KOPT-K1 (cell line): Measurements from ENCODE around the gene CD40.

Experiments used
- H3K27ac ChIP-seq: fragments of 200-600 bp; sonication (generic); 2 replicates; pipeline ENCODE4 v1.5.1; 2016; ENCODE audit warnings: antibody characterized with exemption, mild to moderate bottlenecking, low read depth, low read length; ENCODE audit not compliant: poor library complexity, severe bottlenecking
- H3K36me3 ChIP-seq: fragments of 200-600 bp; sonication (generic); 2 replicates; pipeline ENCODE4 v1.5.1; 2017; ENCODE audit warnings: antibody characterized with exemption, mild to moderate bottlenecking, low read length, moderate library complexity; ENCODE audit not compliant: insufficient read depth
- H3K9me3 ChIP-seq: fragments of 200-600 bp; sonication (generic); 2 replicates; pipeline ENCODE4 v1.5.1; 2017; ENCODE audit warnings: antibody characterized with exemption, low read length, mild to moderate bottlenecking; ENCODE audit not compliant: insufficient read depth, poor library complexity, severe bottlenecking

The CD40 gene

GRCh38 chr20:46161921-46162320, 43.8 kb downstream of the CD40 start:
- Histone ChIP-seq H3K27ac (no peak overlapping the region), H3K36me3 (no peaks in the 10 kb centered on the region), H3K9me3 (no peaks in the 10 kb centered on the region)

DNA sequence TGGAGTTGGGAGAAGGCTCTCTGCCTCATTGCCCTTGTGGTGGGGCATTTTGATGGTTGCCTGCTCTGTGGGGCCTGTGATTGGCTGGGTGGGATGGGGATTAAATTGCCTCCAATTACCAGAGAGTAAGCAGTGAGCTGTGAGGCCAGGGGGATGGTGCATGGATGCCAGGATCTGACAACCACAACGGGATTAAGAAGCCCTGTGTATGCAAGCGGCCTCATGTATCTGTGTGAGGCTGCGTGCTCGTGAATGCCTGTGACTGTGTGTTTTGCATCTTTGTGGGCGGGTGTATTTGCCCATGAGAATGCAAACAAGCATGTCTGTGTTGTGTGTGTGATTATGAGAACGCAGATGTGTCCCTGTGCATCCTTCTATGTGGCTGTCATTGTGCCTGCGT, 46.1 kb downstream of the CD40 start:
- H3K9me3 ChIP-seq = no peaks in the 10 kb centered on the region
- no peak overlapping the region for H3K27ac ChIP-seq
- H3K36me3 ChIP-seq = no peaks in the 10 kb centered on the region

DNA sequence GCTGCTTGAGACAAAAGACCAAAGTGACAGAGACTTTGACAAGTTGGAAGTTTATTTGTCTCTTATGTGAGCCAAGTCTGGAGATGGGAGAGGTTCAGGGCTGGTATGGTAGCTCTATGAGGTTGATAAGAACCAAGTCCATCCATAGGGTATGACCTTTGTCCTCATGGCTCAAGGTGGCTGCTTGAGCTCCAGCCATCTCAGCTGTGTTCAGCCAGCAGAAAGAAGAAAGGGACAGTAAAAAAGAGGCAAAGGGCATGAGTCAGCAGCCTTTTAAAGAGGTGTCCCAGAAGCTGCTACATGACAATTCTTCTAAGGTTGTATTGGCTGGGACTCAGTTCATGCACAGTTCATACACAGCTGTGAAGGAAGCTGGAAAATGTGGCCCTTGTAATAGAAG, 49.0 kb downstream of the CD40 start:
- H3K27ac ChIP-seq = no peak overlapping the region
- no peaks in the 10 kb centered on the region for H3K9me3 ChIP-seq
- no peaks in the 10 kb centered on the region for H3K36me3 ChIP-seq

DNA sequence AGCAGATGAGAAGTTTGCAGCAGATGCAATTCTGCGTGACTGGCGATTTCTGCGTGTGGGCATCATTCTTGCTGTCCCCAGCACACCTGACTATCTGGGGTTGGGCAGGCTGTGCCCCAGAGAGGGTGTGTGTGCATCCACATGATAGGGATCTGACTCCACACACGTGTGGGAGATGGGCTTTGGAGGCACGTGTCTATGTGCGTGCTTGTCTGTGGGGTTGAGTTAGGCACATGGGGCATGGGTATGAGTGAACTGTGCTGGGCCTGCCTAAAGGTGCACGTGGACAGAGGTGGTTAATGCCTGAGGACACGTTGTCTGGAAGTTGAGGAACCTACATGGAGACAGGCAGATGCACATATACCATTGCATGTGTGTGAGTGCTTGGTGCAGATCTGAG, 50.3 kb downstream of the CD40 start:
- Histone ChIP-seq H3K9me3 (no peaks in the 10 kb centered on the region), H3K27ac (no peak overlapping the region), H3K36me3 (no peaks in the 10 kb centered on the region)

- Histone ChIP-seq H3K36me3 (no peaks in the 10 kb centered on the region), H3K27ac (no peak overlapping the region), H3K9me3 (no peaks in the 10 kb centered on the region)
These were observed 51.4 kb downstream of the CD40 start for GRCh38 chr20:46169245-46170171.

DNA sequence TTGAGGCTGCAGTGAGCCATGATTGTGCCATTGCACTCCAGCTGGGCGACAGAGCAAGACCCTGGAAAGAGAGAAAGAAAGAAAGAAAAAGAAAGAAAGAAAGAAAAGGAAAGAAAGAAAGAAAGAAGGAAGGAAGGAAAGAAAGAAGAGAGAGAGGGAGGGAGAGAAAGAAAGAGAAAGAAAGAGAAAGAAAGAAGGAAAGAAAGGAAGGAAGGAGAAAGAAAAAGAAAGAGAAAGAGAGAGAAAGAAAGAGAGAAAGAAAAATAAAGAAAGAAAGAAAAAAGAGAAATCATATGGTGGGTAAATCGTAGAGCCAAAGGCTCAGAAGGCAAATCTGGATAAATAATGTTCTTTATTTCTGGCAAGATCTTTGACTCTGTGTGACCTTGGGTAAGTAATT, 53.4 kb downstream of the CD40 start:
- Histone ChIP-seq H3K9me3 (no peaks in the 10 kb centered on the region), H3K27ac (no peak overlapping the region), H3K36me3 (no peaks in the 10 kb centered on the region)

DNA sequence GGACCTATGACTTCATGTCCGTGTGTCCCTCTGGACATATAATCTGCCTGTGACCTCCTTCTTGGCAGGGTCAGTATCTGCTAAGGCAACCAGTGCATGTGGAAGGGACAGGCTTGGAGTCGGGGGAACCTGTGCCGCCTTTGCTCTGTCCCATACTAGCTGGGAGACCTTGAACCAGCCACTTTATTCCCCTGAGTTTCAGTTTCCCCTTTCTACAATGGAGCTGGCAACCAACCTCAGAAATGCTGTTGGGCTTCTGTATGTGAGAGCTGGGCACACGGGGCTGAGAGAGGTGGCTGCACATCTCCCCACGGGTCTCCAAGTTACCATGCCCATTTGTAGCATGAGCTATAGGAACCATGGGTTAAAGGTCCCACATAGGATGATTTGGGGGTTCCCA, 53.8 kb downstream of the CD40 start:
- Histone ChIP-seq H3K9me3 (no peaks in the 10 kb centered on the region), H3K27ac (no peak overlapping the region), H3K36me3 (no peaks in the 10 kb centered on the region)

GRCh38 chr20:46172455-46172854, 54.3 kb downstream of the CD40 start:
- no peaks in the 10 kb centered on the region for H3K9me3 ChIP-seq
- H3K36me3 ChIP-seq = no peaks in the 10 kb centered on the region
- H3K27ac ChIP-seq = no peak overlapping the region

DNA sequence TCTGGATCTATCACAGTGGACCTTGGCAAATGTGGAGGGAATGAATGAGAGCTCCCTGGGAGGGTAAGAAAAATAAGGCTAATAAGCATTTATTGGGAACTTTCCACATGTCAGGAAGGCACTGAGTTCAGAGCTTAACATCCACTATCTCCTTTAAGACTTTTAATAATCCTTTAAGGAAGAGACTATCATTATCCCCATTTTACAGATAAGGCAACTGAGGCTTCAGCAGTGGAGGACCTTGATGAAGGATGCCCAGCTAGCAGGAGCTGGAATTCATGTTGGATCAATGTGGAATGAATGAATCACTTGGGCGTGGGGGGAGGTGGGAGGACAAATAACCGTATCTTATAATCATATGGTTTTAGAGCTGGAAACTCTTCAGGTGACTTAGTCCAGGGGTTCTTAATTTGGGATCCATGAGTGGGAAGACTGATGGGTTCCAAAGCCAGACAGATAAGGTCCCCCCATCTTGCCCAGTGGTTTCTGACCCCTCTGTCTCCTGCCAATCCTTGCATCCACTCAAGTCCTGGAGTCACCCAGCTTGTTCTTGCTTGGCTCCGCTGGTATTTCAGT, 54.9 kb downstream of the CD40 start:
- H3K36me3 ChIP-seq = no peaks in the 10 kb centered on the region
- H3K9me3 ChIP-seq = no peaks in the 10 kb centered on the region
- no peak overlapping the region for H3K27ac ChIP-seq

GRCh38 chr20:46173652-46174468, 55.7 kb downstream of the CD40 start:
- H3K27ac ChIP-seq = no peak overlapping the region
- H3K9me3 ChIP-seq = no peaks in the 10 kb centered on the region
- H3K36me3 ChIP-seq = no peaks in the 10 kb centered on the region

GRCh38 chr20:46174469-46175126, 56.5 kb downstream of the CD40 start:
- H3K27ac ChIP-seq = no peak overlapping the region
- no peaks in the 10 kb centered on the region for H3K9me3 ChIP-seq
- no peaks in the 10 kb centered on the region for H3K36me3 ChIP-seq

DNA sequence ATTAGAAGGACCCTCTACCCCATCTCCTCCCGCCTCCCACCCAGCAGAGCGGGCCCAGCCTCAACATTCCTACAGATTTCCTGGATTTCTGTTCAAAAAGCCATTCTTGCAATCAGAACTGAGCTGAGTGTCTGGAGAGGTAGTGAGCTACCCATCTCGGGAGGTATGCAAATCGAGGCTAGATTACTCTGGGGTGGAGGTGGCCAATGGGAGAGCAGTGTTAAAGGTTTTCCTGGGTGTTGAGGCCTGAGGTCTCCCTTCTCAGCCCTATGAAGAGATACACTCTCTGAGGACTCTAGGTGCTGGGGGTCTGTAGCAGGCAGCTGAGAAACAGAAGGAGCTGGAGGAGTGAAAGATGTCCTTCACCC, 57.0 kb downstream of the CD40 start:
- H3K36me3 ChIP-seq = no peaks in the 10 kb centered on the region
- H3K27ac ChIP-seq = no peak overlapping the region
- H3K9me3 ChIP-seq = no peaks in the 10 kb centered on the region

DNA sequence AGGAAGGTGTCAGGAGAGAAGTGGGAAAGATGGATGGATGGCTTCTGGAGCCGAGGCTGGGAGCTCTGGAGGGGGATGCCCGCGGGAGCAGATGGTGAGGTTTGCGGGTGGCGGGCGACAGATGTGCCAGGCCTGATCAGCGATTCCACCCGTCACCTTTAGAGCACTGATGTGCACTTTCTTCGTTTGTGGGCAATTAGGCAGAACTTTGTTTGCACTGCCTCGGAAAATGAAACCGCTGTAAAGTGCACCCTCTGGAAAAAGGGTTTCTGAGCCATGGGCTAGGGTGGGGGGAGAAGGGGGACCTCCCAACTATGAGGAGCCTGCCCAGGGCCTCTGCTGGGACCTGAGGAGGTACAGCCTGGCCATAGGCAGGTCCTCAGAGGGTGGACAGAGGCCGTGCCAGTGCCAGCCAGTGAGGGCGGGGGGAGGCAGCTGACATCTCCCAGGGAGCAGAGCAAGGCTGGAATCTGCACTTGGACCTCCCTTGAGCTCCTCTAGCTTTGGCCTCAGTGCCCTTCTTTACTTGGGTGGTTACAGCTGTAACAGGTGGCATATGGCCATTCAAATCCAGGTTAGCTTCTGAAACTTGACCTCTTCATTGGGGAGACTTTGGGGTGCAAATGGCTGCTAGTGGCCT, 58.7 kb downstream of the CD40 start:
- Histone ChIP-seq H3K9me3 (no peaks in the 10 kb centered on the region), H3K27ac (no peak overlapping the region), H3K36me3 (no peaks in the 10 kb centered on the region)

GRCh38 chr20:46177768-46178167, 59.7 kb downstream of the CD40 start:
- H3K36me3 ChIP-seq = no peaks in the 10 kb centered on the region

More at GRCh38 chr20:46177768-46178167, 59.7 kb downstream of the CD40 start:
- Histone ChIP-seq H3K9me3 (no peaks in the 10 kb centered on the region), H3K27ac (no peak overlapping the region)
